GM18505 (cell line): ENCODE results near the gene DPP6.

ENCODE experiments used
- ATAC-seq: cut with Tn5 transposase; IDR thresholded peaks from one replicate; pipeline ENCODE4 v1.9.1; 2021; ENCODE audit not compliant: unreplicated experiment
- POLR2A ChIP-seq: IDR thresholded peaks from 4 replicates; pipeline ENCODE4 v1.6.1; 2011; ENCODE audit warnings: borderline replicate concordance; ENCODE audit not compliant: insufficient read depth, insufficient read length; ENCODE audit errors: extremely low read depth

Gene DPP6

GRCh38 chr7:154579711-154580110 lies 527.5 kb downstream of the DPP6 start:
- ATAC-seq: no peak
- no peak for TF ChIP-seq POLR2A

- TF ChIP-seq POLR2A: no peak
- no peak for ATAC-seq
These were observed 529.2 kb downstream of the DPP6 start for GRCh38 chr7:154581251-154581890.

- TF ChIP-seq POLR2A: no peak
- ATAC-seq: no peak
These were observed 531.3 kb downstream of the DPP6 start for GRCh38 chr7:154583454-154583853.

- no peak for ATAC-seq
- no peak for TF ChIP-seq POLR2A
These were observed 532.4 kb downstream of the DPP6 start for GRCh38 chr7:154584352-154585252.

GRCh38 chr7:154587792-154588191 lies 535.6 kb downstream of the DPP6 start:
- TF ChIP-seq POLR2A: no peak
- no peak for ATAC-seq

GRCh38 chr7:154591544-154591943 lies 539.3 kb downstream of the DPP6 start:
- TF ChIP-seq POLR2A: no peak
- ATAC-seq: no peak

GRCh38 chr7:154592388-154592787 lies 540.2 kb downstream of the DPP6 start:
- no peak for ATAC-seq
- no peak for TF ChIP-seq POLR2A

- TF ChIP-seq POLR2A: no peak
- ATAC-seq: no peak
These were observed 546.2 kb downstream of the DPP6 start for GRCh38 chr7:154598396-154598795.

- no peak for TF ChIP-seq POLR2A
- no peak for ATAC-seq
These were observed 546.7 kb downstream of the DPP6 start for GRCh38 chr7:154598864-154599263.

- ATAC-seq: no peak
- no peak for TF ChIP-seq POLR2A
These were observed 558.7 kb downstream of the DPP6 start for GRCh38 chr7:154610903-154611302.

- ATAC-seq: no peak
- no peak for TF ChIP-seq POLR2A
These were observed 561.6 kb downstream of the DPP6 start for GRCh38 chr7:154613811-154614210.

GRCh38 chr7:154620141-154620755 lies 568.0 kb downstream of the DPP6 start:
- TF ChIP-seq POLR2A: no peak
- ATAC-seq: no peak

GRCh38 chr7:154623399-154623798 lies 571.2 kb downstream of the DPP6 start:
- no peak for TF ChIP-seq POLR2A
- no peak for ATAC-seq
